Head of caudate nucleus (tissue), 42 donors: ENCODE measurements around the gene CXCR3.

Experiments
- DNase-seq, 42 donors: peaks; one replicate each; pipeline versions ENCODE4 v3.0.0 to v3.0.0-alpha.2; 2020 to 2021; ENCODE audit warnings: mixed read lengths in 7 of 42
- intact Hi-C: fragments of 100-400 bp; cut with DNase I; formaldehyde crosslinking; loops from one replicate; pipeline ENCODE4 v1.15.0; 2022

Gene CXCR3

DNA sequence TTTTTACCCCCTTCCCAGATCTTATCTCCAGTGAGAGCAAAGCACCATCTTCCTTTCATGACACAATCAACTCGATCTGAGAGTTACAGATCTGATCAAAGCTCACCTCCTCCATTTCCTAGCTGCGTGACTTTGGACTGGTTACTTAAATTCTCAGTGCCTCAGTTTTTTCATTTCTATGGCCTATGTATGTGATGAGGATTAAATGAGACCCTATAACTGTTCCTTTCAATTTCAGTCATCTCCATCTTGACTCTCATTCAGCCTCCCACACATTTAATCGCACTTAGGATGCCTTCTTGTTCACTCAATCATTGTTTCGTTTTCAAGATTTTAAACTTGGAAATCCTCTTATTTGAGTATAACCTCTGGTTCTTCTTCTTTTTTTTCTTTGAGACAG lies 20.1 kb upstream of the CXCR3 start:
- DNase-seq = no peak
- intact Hi-C loops = no loop called here

DNA sequence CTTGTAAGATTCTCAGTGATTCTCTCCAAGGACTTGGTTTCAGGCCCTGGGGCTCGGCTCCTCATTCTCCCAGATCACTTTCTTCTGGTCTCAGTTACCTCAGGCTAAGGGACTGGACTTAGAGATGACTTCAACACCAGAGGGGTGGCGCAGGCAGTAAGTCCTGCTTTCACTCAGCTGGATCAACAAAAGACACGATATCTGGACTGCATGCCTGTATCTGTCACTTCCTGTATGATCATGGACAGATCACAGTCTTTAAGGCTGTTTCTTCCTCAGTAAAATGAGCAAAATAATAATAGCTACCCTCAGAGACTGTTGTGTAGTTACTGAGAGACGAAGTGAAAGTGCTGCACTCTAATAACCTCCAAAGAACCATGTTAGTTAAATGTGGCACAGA lies 19.5 kb upstream of the CXCR3 start:
- intact Hi-C loops = no loop called here
- peak in 1 of 42 donors; percentile 23 for DNase-seq

DNA sequence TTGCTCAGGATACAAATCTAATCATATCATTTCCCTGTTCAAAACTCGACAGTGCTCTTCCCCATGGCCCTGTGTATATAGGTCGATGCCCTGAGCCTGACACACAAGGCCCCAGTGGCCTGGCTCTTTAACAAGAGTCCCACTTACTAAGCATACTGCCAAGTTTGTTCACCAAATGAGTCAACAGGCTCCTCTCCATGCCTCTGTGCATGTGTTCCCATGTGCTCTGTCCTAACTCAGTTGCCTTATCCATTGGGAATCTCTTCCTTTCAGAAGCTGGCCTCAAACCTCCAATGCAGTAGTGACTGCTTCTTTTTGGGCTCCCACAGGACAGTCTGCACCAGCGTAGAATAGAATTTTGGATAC lies 18.9 kb upstream of the CXCR3 start:
- intact Hi-C loops = no loop called here
- no peak for DNase-seq

DNA sequence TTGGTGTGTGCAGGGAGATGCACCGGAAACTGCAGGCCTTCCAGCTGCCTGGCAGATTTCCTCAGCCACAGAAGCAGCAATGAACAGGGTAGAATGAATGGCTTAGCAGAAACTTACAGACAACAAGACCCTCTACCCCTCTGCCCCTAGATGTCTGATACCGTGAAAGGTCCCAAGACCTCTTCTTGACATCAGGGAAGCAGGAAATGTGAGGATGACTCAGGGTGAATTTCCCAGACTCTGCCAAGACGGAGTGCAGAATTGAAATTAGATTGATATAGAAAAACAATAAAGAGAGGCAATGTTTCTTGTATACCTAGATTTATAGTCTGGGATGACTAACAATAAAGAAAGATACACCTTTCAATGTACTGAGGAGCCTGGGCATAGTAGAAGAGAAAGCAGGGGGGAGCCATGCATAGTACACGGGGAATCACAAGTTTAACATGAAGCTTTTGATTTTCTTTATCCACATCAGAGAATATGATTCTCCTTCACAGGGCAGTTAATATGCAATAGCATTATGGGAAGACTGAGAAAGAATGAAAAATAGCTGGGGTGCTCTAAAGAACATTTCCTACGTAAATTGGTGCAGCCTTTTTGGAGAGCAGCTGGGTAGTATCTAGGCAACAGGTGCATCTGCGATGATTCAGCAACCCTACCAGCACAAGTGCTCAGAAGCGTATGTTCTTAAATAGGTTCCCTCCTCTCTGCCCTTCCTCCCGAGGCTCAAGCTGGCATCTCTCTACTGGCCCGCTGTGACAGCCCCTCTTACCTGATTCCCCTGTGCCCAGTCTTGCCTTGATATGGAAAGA lies 18.3 kb upstream of the CXCR3 start:
- intact Hi-C loops = no loop called here
- peak in 21 of 42 donors; percentile 5 to 63 (median 31) for DNase-seq

DNA sequence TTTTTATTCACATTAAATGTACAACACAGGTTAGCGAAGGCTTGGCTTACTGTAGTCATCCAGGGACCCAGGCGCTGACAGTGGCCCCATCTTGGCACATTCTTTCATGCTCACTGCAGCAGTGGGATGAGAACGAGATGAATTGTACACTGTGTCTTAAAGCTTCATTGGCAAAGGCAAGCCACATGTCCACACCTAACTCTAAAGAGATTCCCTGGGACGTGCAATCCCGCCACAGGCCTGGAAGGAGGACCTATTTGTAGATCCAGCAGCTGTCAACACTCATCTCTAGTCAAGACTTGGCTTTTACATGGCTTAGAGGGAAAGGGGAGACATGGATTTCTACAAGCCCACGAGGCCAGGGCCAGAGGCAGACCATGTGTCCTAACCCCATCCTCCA lies 16.1 kb upstream of the CXCR3 start:
- DNase-seq = peak in 1 of 42 donors; percentile 12
- intact Hi-C loops = no loop called here

DNA sequence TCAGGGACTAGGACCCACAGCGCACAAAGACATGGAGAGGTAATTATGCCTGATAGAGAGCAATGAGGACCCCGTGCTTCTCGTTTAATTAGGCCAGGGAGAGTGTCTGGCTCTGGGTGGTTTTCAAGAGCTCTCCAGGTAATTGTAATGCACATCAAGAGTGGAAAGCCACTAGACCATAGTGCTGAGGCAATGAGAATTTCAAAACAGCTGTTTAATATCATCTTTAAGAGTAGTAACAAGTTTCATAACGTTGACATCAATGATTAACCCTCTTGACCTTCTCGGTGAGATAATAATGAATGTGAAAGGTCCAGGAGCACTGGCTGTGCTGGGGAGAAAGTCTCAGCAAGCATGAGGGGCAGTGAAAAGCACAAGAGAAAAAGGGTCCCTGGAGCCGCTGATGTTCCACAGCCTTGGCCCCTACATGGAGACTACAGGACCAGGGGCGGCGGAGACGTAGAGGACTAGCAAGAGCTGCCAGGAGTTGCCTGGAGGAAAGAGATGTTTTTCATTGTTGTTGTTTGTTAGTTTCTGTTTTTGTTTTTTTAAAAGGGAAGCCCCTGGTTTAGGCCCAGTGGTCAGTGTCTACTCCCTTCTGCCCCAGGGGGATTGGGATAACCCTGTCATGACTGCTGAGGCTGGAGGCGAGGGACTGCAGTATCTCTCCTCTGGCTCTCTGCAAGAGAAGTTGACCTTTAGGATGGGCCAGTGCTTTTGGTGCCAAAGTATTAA lies 14.8 kb upstream of the CXCR3 start:
- intact Hi-C loops = no loop called here
- no peak for DNase-seq

DNA sequence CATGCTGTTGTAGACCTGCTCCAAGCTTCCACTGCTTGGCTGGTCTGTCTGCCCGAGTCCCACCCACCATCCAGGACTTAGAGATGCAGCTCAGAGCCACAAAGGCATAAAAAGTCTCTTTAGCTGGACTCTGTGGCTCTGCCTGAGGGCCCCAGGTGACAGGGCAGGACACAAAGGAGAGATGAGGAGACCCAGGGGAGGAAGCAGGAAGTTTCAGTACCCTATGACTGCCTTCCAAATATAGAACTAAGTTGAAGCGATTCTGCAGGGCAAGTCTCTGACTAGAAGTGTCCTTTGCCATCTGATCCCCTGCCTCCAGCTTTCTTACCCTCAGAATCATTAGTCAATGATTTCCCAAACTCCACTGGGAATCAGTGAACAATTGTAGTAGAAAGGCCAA lies 11.2 kb upstream of the CXCR3 start:
- no peak for DNase-seq
- intact Hi-C loops = no loop called here

DNA sequence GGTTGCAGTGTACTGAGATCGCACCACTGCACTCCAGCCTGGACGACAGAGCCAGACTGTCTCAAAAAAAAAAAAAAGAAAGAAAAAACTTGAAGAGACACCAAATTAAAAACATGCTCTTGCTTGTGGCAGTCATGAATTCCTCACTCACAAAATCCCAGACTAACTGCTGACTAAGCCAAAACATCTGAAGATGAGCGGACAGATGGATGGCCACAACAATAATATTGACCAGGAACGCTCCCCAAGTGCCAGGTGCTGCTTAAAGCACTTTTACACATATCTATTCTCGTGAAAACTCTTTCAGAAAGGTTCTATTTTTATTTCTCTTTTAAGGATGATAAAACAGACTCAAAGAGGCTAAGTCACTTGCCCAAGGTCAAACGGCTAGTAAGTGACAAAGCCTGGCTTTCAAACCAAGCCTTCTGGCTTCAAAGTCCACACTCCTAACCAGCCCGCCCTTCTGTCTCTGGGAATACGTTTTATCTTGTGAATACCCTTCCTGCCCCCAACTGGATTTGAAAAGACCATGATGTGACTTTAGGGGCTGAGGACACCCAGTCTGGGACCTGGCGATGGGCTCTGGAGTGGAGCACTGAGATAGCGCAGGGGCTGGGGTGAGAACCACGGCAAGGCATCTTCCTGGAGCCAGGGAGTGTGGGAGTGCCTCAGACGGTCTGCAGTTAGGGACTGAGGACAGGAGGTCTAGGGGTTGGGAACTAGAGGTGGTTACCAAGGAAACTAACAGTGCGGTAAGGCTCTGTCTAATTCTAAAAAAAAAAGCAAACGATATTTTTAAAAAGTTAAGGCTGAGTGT lies 9.5 kb upstream of the CXCR3 start:
- DNase-seq = no peak

DNA sequence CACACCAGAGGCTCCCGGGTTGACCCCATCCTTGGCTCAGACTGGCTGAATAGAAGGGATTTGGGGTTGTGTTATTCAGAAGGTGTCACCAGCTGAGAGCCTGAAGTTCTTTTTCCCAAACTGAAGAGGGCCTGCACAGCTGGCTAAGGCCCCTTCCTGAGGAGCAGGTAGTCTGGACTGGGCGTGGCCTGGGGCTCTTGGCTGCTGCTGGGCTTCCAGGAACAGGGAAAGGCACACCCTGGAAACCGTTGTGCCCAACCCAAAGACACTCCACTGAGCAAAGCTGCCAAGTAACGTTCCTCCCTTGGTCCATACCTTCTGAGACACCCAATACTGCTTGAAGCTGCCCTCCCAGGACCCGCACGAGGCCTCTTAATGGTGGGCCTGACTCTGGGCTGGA lies 8.3 kb upstream of the CXCR3 start:
- intact Hi-C loops = no loop called here

More for the DNA sequence above, 9.5 kb upstream of the CXCR3 start:
- intact Hi-C loops = no loop called here

DNA sequence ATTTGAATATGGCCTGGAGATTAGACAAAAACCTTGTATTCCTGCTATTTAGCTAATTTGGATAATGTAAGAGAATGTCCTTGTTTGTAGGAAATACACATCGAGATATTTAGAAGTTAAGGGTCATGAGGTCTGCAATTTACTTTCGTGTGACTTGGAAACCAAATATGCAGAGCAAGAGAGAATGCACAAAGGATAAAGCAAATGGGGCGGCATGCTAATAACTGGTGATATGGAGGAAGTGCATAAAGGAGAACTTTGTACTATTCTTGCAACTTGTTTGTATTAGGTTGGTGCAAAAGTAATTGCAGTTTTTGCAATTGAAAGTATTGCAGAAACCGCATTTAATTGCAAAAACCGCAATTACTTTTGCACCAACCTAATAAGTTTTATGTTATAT lies 7.2 kb upstream of the CXCR3 start:
- intact Hi-C loops = no loop called here
- no peak for DNase-seq

More for the DNA sequence above, 8.3 kb upstream of the CXCR3 start:
- no peak for DNase-seq

DNA sequence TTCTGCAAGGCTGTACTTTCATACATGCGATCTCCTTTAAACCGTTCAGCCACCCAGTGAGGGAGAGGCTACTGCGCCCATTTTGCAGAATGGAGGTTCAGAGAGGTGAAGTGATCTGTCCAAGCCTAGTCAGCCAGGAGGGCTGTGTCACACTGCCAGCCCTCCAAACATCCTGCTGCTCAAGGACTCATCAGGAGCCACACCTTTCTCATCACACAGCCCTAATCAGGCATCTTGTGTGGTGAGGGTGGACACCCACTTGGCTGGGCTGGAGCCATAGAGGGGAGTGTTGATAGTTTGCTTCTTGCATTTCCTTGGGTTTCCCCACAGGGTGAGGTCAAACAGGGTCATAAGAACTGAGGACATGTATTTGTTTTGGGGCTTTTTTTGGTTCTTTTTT lies 5.4 kb upstream of the CXCR3 start:
- intact Hi-C loops = no loop called here
- no peak for DNase-seq

DNA sequence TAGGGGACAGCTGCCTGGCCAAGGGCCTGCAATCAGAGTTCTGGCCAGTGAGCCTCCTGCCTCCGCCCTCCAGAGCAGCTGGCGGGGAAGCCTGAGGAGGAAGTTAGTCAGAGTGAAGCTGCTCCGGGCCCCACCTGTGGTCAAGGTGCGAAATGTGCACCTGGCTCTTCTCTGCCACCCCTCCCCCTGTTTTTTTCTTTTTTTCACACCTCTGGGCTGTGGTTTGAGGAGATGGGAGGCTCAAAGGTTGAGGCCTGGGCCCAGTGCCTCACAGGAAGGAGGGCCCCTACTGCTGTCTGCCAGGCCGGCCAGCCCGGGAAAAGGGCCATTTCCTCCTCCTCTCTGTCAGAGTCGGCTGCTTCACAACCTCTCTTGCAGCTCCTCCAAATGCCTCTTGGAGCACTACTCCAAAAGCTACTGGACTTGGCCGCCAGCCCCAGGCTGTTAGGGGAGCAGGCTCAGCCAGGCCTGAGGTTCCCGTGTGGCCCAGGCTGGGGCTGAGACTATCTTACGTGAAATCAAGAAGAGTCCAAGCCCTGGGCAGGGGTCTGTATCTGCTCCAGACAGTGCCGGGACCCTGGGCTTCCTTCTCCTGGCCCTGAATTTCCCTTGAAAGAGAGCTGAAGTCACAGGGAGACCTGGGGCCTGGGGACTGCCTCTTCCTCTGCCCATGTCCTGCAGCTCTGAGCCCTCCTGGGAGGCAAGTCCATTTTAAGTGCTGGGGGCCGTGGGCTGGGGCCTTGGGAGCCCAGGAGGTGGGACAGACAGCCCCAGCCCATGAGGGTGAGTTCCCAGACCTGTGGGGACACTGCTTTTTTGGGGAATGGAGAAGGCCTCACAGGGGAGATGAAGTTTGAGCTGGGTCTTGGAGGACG lies 4.5 kb upstream of the CXCR3 start:
- peak in 41 of 42 donors; percentile 18 to 75 (median 50) for DNase-seq
- intact Hi-C loops = no loop called here

DNA sequence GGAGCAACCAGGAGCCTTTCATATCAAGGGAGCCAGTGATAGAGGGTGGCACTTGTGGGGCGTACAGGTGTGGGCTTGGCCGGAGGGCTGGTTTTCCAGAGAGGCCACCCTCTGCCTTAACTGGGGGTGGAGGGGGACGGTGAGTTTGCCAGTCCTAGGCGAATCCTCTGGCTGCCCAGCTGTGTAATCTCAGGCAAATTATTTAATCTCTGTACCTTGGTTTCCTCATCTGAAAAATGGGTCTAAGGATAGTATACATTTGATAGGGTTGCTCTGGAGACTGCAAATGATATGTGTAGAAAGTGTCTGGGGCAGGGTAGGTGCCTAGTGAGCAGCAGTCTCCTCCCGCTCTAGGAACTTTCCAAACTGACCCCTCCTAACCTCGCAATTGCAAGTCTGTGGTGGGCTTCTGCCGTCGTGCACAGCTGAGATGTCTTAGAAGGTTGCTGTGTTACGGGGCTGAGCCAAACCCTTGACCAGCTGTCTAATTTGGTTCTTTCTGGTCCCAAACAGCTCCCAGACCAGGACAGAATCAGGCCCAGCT lies 3.8 kb upstream of the CXCR3 start:
- DNase-seq = no peak
- intact Hi-C loops = no loop called here

DNA sequence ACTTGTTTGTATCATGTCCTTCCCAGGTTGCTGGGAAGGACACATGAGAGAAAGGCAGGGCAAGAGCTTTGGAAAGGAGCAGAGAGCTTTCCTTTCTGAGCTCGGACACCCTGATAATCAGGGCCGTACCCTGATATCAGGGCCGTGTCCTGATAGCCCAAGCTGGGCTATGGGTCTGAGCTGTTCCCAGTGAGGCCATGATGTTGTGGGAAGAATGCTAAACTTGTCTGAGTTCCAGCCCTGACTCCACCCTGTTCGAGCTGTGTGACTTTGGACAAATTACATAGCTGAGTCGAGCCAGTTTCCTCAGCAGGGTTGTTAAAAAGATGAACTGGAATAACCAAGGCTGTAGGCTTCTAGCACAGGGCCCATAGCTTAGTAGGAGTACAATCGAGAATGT lies 3.3 kb upstream of the CXCR3 start:
- intact Hi-C loops = no loop called here
- no peak for DNase-seq

DNA sequence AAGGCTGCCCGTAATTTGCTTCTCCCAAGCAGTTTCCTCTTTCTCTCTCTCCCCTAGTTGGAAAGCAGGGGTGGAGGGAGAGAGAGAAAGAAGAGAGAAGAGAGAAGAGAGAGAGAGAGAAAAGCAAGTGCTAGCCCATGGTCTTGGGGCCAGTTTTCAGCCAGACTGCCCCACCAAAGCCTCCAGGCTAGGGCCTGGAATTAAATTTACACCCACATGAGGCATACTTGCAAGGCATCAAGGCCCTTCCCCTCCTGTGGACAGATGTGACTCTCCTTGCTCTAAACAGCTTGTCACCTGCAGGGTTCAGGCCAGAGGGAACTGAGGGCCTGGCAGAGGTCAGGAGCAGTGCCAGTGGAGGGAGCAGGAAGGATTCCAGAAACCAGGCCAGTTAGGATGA lies 1.7 kb upstream of the CXCR3 start:
- intact Hi-C loops = no loop called here
- DNase-seq = no peak

DNA sequence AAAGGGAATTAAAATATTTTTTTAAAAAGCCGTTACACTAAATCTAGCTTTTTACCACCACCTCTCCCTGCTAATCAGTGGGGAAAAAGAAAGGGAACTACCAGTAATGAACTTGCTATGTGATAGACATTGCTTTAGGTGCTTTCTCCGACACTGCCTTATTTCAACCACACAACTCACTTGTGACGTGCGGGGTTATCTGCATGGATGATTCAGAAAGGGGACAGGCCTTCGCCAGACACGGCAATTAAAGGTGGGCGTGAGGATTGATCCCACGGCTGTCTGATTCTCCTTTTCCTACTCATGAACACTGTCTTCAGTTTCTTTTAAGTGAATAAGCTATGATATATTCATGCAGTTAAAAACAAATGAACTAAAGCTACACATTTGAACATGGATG lies 882 bp upstream of the CXCR3 start:
- DNase-seq = peak in 27 of 42 donors; percentile 8 to 70 (median 33)
- intact Hi-C loops = no loop called here

DNA sequence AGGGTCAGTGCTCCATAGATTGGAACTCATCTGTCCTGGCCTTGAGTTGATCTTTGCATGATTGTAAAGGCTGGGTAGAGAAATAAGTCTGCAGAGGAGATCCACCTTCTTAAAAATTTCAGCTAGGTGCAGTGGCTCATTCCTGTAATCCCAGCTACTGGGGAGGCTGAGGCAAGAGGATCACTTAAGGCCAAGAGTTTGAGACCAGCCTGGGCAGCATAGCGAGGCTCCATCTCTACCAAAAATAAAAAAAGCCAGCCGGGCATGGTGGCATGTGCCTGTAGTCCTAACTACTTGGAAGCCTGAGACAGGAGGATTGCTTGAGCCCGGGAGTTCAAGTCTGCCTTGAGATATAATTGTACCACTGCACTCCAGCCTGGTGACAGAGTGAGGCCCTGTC lies 476 bp upstream of the CXCR3 start:
- intact Hi-C loops = no loop called here
- no peak for DNase-seq

DNA sequence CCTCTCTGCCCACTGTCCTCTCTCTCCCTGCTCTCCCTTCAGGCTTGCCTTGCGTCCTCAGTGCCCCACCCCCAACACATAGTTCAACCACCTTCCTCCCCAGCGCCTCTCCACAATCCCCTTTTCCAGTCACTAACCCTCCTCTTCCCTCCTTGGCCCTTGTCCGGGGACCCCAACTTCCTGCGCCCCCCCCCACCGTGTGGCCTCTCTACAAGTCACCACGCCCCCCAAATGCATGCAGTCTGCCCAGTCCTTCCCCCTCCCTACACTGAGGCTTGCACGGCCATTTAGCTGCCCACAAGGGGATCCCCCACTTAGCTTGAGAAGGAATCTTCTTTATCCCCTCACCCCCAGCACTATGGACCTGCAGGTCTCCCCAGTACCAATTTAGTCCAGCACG lies 569 bp downstream of the CXCR3 start:
- no peak for DNase-seq
- intact Hi-C loops = no loop called here
